GM19372 (cell line): ENCODE results near the gene SPATA32.
A peak's percentile ranks its signal among the peaks of the same experiment; 100 is the strongest.

Source experiments
- ATAC-seq: cut with Tn5 transposase; IDR thresholded peaks from one replicate; pipeline ENCODE4 v1.9.1; 2021; ENCODE audit warnings: mild to moderate bottlenecking, low read depth, moderate library complexity; ENCODE audit not compliant: unreplicated experiment

Gene SPATA32

GRCh38 chr17:45231481-45232116, 30.3 kb downstream of the SPATA32 start:
- ATAC-seq = no peak

- no peak for ATAC-seq
Observed at GRCh38 chr17:45230787-45231480, 31.0 kb downstream of the SPATA32 start.

GRCh38 chr17:45230410-45230786, 31.5 kb downstream of the SPATA32 start:
- no peak for ATAC-seq

GRCh38 chr17:45229681-45230409, 32.0 kb downstream of the SPATA32 start:
- no peak for ATAC-seq

- ATAC-seq = no peak
Observed at GRCh38 chr17:45228763-45229539, 32.9 kb downstream of the SPATA32 start.

GRCh38 chr17:45227926-45228762, 33.8 kb downstream of the SPATA32 start:
- no peak for ATAC-seq

- ATAC-seq = no peak
Observed at GRCh38 chr17:45227101-45227925, 34.6 kb downstream of the SPATA32 start.

- no peak for ATAC-seq
Observed at GRCh38 chr17:45226576-45226975, 35.3 kb downstream of the SPATA32 start.

- ATAC-seq = peak; percentile 55
Observed at GRCh38 chr17:45225964-45226530, 35.8 kb downstream of the SPATA32 start.

- no peak for ATAC-seq
Observed at GRCh38 chr17:45225051-45225700, 36.7 kb downstream of the SPATA32 start.

GRCh38 chr17:45224671-45225050, 37.2 kb downstream of the SPATA32 start:
- no peak for ATAC-seq

- no peak for ATAC-seq
Observed at GRCh38 chr17:45223539-45224528, 38.1 kb downstream of the SPATA32 start.

GRCh38 chr17:45222996-45223538, 38.8 kb downstream of the SPATA32 start:
- ATAC-seq = no peak

GRCh38 chr17:45222289-45222995, 39.5 kb downstream of the SPATA32 start:
- ATAC-seq = no peak

- ATAC-seq = no peak
Observed at GRCh38 chr17:45222014-45222288, 39.9 kb downstream of the SPATA32 start.
